ENCODE results near the gene LENG1.
"Not testable (repeated sequence)": the region's sequence is repeated elsewhere in the genome, so short reads cannot be mapped to it uniquely, and the experiment has no call there.

Gene LENG1

GRCh38 chr19:54159352-54160181 is at the start of gene LENG1:
TSS of gene LENG1 (minus strand) at chr19:54159721. CDS start at chr19:54159695, 26 bp downstream.
- DNase-seq (ENCODE audit: low read depth, low spot score), result peak; percentile 99

- DNase-seq (ENCODE audit: low read depth, low spot score), result no peak
These were observed 49.2 kb upstream of the LENG1 start for GRCh38 chr19:54208784-54209057.

GRCh38 chr19:54207983-54208783 is 48.7 kb upstream of the LENG1 start:
- no peak for DNase-seq (ENCODE audit: low read depth, low spot score)

DNA sequence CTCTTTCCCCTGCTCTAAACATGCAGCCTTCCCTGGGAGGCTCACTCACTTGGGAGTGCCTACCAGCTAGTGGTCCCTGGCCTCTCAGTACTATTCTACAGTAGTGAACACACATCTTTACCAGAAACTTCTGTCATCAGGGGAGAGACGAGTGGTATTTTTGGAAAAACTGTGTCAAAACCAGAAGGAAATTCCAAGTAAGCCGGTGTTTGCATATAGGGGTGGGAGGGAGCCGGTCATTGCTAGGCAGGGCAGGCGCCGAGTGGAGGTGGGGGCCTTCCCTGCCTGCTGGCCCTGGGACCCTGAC is 48.1 kb upstream of the LENG1 start:
- DNase-seq (ENCODE audit: low read depth, low spot score), result no peak

DNA sequence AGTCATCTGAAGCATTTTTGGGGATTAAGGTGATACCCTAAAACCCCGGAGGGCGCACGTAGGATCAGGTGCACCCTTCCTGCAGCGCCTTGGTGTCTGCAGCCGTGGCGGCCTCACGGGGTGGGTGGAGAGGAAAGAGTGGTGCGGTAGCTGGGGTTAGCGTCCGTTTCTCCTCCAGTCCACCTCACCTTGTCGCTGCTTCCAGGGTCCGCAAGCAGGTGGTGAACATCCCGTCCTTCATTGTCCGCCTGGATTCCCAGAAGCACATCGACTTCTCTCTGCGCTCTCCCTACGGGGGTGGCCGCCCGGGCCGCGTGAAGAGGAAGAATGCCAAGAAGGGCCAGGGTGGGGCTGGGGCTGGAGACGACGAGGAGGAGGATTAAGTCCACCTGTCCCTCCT is 47.7 kb upstream of the LENG1 start:
- DNase-seq (ENCODE audit: low read depth, low spot score), result not testable (repeated sequence)

- DNase-seq (ENCODE audit: low read depth, low spot score), result no peak
These were observed 47.3 kb upstream of the LENG1 start for GRCh38 chr19:54206831-54207177.

- no peak for DNase-seq (ENCODE audit: low read depth, low spot score)
These were observed 46.7 kb upstream of the LENG1 start for GRCh38 chr19:54206030-54206830.

GRCh38 chr19:54204767-54205468 is 45.4 kb upstream of the LENG1 start:
- DNase-seq (ENCODE audit: low read depth, low spot score), result no peak

GRCh38 chr19:54203151-54203611 is 43.7 kb upstream of the LENG1 start:
- no peak for DNase-seq (ENCODE audit: low read depth, low spot score)

DNA sequence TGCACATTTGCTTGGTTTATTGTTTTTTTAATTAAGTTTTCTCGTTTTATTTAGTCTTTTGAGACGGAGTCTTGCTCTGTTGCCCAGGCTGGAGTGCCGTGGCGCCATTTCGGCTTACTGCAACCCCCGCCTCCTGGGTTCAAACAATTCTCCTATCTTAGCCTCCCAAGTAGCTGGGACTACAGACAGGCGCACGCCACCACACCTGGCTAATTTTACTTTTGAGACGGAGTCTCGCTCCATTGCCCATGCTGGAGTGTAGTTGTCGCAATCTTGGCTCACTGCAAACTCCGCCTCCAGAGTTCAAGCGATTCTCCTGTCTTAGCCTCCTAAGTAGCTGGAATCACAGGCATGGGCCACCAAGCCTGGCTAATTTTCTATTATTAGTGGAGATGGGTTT is 42.5 kb upstream of the LENG1 start:
- DNase-seq (ENCODE audit: low read depth, low spot score), result no peak

GRCh38 chr19:54201172-54201701 is 41.7 kb upstream of the LENG1 start:
- no peak for DNase-seq (ENCODE audit: low read depth, low spot score)

DNA sequence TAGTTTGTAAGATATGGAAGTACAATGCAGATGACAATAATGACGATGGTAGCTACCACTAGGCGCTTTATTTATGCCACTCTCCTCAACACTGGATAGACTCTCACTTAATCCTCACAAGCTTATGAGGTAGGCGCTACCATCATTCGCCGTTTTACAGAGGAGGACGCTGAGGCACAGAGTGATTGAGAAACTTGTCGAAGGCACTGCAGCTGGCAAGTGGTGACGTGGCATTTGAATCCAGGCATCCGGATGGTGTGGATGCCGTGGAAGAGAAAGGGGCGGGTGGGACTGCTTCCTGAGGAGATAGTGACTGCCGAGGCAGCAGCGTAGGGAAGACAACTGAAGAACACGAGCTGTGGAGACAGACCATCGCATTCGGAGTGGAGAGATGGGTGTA is 39.9 kb upstream of the LENG1 start:
- DNase-seq (ENCODE audit: low read depth, low spot score), result no peak

DNA sequence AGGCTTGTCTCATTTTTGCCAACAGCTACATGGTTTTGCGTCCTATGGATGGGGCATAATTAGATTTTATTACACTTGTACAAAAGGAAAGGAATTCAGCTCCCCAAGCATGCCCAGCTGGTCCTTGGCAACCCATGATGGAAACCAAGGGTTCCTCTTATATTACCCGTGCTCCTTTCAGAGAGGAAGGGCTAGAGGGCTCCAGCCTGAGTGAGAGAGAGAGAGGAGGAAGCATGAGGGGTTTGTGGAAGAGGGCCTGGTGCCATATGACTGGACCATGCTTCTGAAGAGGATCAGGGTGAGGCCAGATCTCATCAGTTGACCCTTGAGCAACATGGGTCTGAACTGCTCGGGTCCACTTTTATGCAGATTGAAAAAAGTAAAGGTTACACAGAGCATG is 37.6 kb upstream of the LENG1 start:
- DNase-seq (ENCODE audit: low read depth, low spot score), result no peak

DNA sequence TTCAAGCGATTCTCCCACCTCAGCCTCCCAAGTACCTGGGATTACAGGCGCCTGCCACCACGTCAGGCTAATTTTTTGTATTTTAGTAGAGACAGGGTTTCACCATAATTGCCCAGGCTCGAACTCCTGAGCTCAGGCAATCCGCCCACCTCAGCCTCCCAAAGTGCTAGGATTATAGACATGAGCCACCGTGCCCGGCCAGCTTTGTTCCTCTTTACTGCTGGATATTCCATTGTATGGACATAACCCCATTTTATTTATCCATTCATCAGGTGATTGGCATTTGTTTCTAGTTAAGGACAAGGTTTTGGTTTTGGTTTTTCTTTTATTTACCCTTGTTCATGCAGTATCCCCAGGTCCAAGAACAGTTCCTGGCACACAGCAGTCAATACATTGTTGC is 37.0 kb upstream of the LENG1 start:
- DNase-seq (ENCODE audit: low read depth, low spot score), result no peak

- DNase-seq (ENCODE audit: low read depth, low spot score), result not testable (repeated sequence)
These were observed 34.9 kb upstream of the LENG1 start for GRCh38 chr19:54194463-54194862.

DNA sequence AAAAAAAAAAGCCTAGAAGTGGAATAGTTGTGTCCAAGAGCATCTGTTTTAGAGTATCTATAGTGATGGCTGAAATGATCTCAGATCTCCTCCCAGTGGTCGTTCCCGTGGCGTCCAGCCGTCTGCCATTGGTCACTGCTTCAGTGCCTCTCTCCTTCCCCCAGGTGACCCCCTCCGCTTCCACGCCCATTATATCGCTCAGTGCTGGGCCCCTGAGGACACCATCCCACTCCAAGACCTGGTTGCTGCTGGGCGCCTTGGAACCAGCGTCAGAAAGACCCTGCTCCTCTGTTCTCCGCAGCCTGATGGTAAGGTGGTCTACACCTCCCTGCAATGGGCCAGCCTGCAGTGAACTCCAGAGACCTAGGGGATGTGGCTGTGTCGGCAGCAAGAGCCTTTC is 33.5 kb upstream of the LENG1 start:
- DNase-seq (ENCODE audit: low read depth, low spot score), result no peak

GRCh38 chr19:54191811-54192453 is 32.4 kb upstream of the LENG1 start:
- no peak for DNase-seq (ENCODE audit: low read depth, low spot score)

GRCh38 chr19:54191011-54191810 is 31.7 kb upstream of the LENG1 start, which contains the start of gene TSEN34:
TSS of gene TSEN34 (plus strand) at chr19:54191308. CDS start at chr19:54191365, 57 bp downstream.
- DNase-seq (ENCODE audit: low read depth, low spot score), result peak; percentile 73

DNA sequence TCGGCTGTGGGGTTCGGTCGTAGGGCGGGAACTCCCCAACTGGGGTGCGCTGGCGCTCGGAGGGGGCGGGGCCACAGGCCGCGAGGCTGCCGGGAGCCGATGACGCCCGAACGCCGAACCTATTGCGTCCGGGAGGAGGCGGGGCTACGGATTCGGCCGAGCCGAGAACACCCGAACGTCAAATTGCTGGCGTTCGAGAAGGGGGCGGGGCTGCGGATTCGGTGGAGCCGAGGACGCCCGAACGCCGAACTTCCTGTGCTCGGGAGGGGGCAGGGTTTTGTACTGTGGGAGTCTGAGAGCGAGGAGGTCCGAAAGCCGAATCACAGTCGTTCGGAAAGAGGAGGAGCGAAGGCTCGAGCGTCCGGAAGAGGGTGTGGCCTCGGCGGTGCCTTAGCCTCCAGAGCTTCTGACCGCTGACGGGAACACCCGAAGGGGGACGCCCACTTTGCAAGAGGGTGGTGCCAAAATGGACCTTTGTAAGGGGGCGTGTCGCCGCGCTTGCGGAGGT is 31.0 kb upstream of the LENG1 start:
- peak; percentile 100 for DNase-seq (ENCODE audit: low read depth, low spot score)
